ENCODE data around the gene TMPRSS4.

GRCh38 chr11:118153516-118153915 is 76.6 kb downstream of the TMPRSS4 start:
- TF ChIP-seq CTCF (IDR thresholded peaks at IDR 0.05; ENCODE audit: low read depth, low read length) (no peak), POLR2A (IDR thresholded peaks at IDR 0.05; ENCODE audit: extremely low read depth, insufficient read length) (no peak), MYC (IDR thresholded peaks at IDR 0.05; ENCODE audit: low read depth, low read length) (no peak)
